ENCODE results near the gene DOCK1.

Gene DOCK1

DNA sequence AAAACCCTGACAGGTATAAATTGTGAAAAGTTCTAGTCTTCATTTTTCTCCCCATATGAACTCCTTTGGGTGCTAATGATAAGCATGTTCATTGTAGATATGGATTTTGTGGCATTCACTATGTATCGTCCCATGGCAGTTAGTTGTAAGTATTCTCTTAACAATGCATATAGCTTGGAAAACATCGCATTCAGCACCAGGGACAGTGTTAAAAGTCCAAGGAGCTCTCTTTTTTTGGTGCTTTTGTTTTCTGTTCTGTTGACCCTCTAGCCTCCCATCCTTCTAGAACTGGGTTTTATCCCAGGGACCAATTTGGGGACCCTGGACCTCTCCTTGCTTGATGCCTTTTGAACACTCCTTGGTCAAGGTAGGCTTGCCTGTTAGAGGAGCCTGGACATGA lies 253.4 kb downstream of the DOCK1 start:
- H3K4me3 ChIP-seq (ENCODE audit: low read length): no peak overlapping the region
- no peaks in the 10 kb centered on the region for H3K27me3 ChIP-seq (ENCODE audit: control insufficient read depth, insufficient read depth, low read length)
- no peak overlapping the region for H3K9ac ChIP-seq (ENCODE audit: low read length)
- no peaks in the 10 kb centered on the region for H3K4me1 ChIP-seq (ENCODE audit: control insufficient read depth, insufficient read depth, low read length)
- H3K9me3 ChIP-seq (ENCODE audit: control insufficient read depth, low read length): no peaks in the 10 kb centered on the region
- no peaks in the 10 kb centered on the region for H3K36me3 ChIP-seq (ENCODE audit: control insufficient read depth, insufficient read depth, low read length)

- H3K4me1 ChIP-seq (ENCODE audit: control insufficient read depth, insufficient read depth, low read length): no peaks in the 10 kb centered on the region
- H3K27me3 ChIP-seq (ENCODE audit: control insufficient read depth, insufficient read depth, low read length): no peaks in the 10 kb centered on the region
- H3K9me3 ChIP-seq (ENCODE audit: control insufficient read depth, low read length): no peaks in the 10 kb centered on the region
- no peak overlapping the region for H3K4me3 ChIP-seq (ENCODE audit: low read length)
- H3K9ac ChIP-seq (ENCODE audit: low read length): no peak overlapping the region
- no peaks in the 10 kb centered on the region for H3K36me3 ChIP-seq (ENCODE audit: control insufficient read depth, insufficient read depth, low read length)
These were observed 254.5 kb downstream of the DOCK1 start for GRCh38 chr10:127159648-127160245.

DNA sequence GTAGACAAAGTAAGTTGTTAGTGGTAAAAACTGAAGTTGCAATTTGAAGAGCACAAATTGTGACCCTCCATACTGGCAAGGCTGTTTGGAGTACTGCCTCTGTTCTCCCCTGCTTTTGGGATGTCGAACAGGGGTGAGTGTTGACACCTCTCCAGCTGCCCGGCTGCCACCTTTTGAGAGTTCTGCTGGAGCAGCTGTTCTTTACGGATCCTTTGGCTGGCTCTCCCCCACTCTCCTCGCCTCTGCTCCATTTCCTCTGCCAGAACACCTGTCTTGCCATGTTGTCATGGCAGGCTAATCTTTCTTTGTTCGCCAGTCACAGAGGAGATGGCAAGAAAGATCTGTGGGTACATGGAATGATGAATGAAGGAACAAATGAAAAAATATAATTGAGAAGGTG lies 256.3 kb downstream of the DOCK1 start:
- no peaks in the 10 kb centered on the region for H3K4me1 ChIP-seq (ENCODE audit: control insufficient read depth, insufficient read depth, low read length)
- H3K36me3 ChIP-seq (ENCODE audit: control insufficient read depth, insufficient read depth, low read length): no peaks in the 10 kb centered on the region
- H3K27me3 ChIP-seq (ENCODE audit: control insufficient read depth, insufficient read depth, low read length): no peaks in the 10 kb centered on the region
- no peaks in the 10 kb centered on the region for H3K9me3 ChIP-seq (ENCODE audit: control insufficient read depth, low read length)
- H3K4me3 ChIP-seq (ENCODE audit: low read length): no peak overlapping the region
- H3K9ac ChIP-seq (ENCODE audit: low read length): no peak overlapping the region

DNA sequence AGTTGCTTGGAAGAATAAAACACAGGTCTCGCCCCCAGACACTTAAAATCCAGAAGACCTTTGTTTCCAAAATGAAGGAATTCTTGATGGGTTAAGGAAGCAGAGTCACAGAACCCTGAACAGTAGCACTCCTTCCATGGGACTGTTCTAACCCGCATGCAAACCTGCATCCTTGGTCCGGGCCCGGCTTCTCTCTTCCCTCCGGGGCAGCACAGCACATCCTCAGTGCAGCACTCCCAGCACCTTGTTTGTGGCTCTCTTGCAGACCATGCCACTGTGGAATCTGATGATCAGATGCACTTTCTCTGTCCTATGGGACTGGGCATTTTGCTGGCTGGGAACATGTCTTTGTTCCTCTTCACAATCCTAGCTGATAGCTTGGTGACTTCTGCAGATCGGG lies 257.6 kb downstream of the DOCK1 start:
- no peaks in the 10 kb centered on the region for H3K36me3 ChIP-seq (ENCODE audit: control insufficient read depth, insufficient read depth, low read length)
- H3K27me3 ChIP-seq (ENCODE audit: control insufficient read depth, insufficient read depth, low read length): no peaks in the 10 kb centered on the region
- H3K4me3 ChIP-seq (ENCODE audit: low read length): no peak overlapping the region
- no peaks in the 10 kb centered on the region for H3K9me3 ChIP-seq (ENCODE audit: control insufficient read depth, low read length)
- no peak overlapping the region for H3K9ac ChIP-seq (ENCODE audit: low read length)
- no peaks in the 10 kb centered on the region for H3K4me1 ChIP-seq (ENCODE audit: control insufficient read depth, insufficient read depth, low read length)

DNA sequence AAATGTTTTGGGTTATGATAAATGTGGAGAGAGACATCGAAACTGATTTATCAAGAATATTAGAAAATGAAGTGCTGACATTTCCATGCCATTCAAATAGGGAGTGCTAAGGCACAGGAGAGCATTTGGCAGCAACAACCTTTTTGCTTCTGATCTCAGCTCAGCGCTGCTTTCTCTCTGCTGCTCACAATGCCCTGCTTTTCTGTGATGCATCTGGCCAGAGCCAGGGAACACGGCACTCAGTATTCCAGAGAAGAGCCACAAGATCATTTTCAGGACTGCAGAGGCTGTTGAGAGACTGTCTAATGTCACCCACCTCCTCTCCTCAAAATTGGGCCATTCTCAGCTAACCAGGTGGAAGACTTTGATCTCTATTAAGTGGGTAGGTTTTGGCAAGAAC lies 263.0 kb downstream of the DOCK1 start:
- H3K4me3 ChIP-seq (ENCODE audit: low read length): no peak overlapping the region
- H3K4me1 ChIP-seq (ENCODE audit: control insufficient read depth, insufficient read depth, low read length): no peaks in the 10 kb centered on the region
- no peaks in the 10 kb centered on the region for H3K36me3 ChIP-seq (ENCODE audit: control insufficient read depth, insufficient read depth, low read length)
- no peaks in the 10 kb centered on the region for H3K27me3 ChIP-seq (ENCODE audit: control insufficient read depth, insufficient read depth, low read length)
- H3K9ac ChIP-seq (ENCODE audit: low read length): no peak overlapping the region
- H3K9me3 ChIP-seq (ENCODE audit: control insufficient read depth, low read length): no peaks in the 10 kb centered on the region

- Histone ChIP-seq H3K9me3 (ENCODE audit: control insufficient read depth, low read length) (no peaks in the 10 kb centered on the region), H3K27me3 (ENCODE audit: control insufficient read depth, insufficient read depth, low read length) (no peaks in the 10 kb centered on the region), H3K36me3 (ENCODE audit: control insufficient read depth, insufficient read depth, low read length) (no peaks in the 10 kb centered on the region), H3K4me3 (ENCODE audit: low read length) (no peak overlapping the region), H3K4me1 (ENCODE audit: control insufficient read depth, insufficient read depth, low read length) (no peaks in the 10 kb centered on the region), H3K9ac (ENCODE audit: low read length) (no peak overlapping the region)
These were observed 269.6 kb downstream of the DOCK1 start for GRCh38 chr10:127174866-127175265.

DNA sequence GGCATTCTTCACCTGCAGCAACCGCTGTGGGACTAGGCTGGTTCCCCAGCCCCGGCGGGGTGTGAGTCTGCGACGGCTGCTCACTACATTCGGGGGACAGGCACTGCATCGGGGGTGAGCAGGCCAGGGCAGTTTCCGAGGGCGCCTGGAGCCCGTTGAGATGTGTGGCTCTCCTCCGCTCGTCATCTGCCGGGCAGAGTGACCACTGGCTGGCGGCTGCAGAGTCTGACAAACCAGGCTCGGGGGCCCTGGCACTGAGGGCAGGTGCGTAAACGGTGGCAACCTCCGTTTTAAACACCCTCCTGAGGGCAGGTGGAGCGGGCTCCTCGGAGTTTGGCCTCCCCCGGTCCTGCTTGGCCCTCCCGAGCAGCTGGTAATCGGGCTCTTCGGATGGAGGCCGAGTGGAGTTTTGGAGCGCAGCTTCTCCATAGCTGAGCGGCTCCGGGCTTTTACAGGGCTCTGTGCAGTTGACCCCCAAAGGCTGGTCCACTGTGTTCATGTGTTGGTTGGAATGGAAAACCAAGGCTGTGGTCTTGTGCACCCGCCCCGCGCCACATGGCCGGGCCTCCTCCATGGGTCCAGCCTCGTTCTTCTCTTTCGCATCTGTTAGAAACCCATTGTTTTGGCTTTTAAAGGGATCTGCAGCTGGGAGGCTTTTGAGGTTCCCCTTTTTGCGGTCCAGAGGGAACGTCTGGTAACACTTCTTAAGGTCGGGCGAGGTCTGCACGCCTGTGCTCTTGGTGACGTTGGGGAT lies 270.3 kb downstream of the DOCK1 start:
- Histone ChIP-seq H3K36me3 (ENCODE audit: control insufficient read depth, insufficient read depth, low read length) (no peaks in the 10 kb centered on the region), H3K4me1 (ENCODE audit: control insufficient read depth, insufficient read depth, low read length) (no peaks in the 10 kb centered on the region), H3K27me3 (ENCODE audit: control insufficient read depth, insufficient read depth, low read length) (no peaks in the 10 kb centered on the region), H3K9ac (ENCODE audit: low read length) (no peak overlapping the region), H3K4me3 (ENCODE audit: low read length) (no peak overlapping the region), H3K9me3 (ENCODE audit: control insufficient read depth, low read length) (no peaks in the 10 kb centered on the region)

DNA sequence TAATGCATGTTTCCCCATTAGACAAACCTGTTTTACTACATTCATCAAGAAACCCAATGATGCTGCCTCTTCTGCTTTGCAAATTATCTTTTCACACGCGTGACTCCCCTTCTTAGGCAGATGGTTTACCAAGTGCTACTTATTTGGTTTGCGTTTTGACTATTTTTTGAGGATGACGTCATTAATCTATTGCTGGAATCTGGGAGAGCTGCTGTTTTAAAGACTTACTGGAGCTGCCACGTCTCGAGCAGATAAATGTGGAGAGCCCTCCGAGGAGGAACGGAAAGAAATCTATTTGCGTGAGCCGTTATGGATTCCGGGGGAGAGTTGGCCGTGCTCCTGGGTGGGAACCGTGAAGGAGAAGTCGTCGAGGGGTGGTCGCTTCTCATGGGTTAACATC lies 271.4 kb downstream of the DOCK1 start:
- H3K4me1 ChIP-seq (ENCODE audit: control insufficient read depth, insufficient read depth, low read length): no peaks in the 10 kb centered on the region
- no peaks in the 10 kb centered on the region for H3K36me3 ChIP-seq (ENCODE audit: control insufficient read depth, insufficient read depth, low read length)
- no peaks in the 10 kb centered on the region for H3K27me3 ChIP-seq (ENCODE audit: control insufficient read depth, insufficient read depth, low read length)
- H3K4me3 ChIP-seq (ENCODE audit: low read length): no peak overlapping the region
- no peaks in the 10 kb centered on the region for H3K9me3 ChIP-seq (ENCODE audit: control insufficient read depth, low read length)
- H3K9ac ChIP-seq (ENCODE audit: low read length): no peak overlapping the region

DNA sequence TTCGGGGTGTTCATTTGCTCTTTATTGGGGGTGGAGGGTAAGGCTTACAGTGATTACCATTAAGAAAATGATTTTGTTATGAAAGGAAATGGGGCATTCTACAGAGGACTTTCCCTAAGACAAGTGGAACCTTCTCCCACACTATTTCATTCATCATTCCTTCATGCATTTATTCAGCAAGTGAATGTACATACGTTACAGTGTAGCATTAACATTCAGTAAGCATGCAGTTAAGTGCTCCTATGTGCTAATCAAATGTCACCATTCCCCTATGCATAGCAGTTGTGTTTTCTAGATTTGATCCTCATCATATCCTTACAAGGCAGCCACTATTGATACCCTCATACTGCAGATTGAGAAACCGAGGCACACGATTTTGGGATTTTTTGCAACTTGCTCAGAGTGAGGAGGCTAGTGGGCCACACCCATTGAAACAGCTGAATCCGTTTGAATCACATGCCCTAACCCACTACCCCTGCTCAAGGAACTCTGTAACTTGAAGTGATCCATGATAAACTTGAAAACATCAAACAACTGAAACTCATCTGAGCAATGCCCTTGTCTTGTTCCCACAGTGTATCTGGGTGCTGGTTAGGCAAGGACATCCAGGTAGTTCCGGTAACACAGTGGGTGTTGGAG lies 274.5 kb downstream of the DOCK1 start:
- Histone ChIP-seq H3K9me3 (ENCODE audit: control insufficient read depth, low read length) (no peaks in the 10 kb centered on the region), H3K36me3 (ENCODE audit: control insufficient read depth, insufficient read depth, low read length) (no peaks in the 10 kb centered on the region), H3K27me3 (ENCODE audit: control insufficient read depth, insufficient read depth, low read length) (no peaks in the 10 kb centered on the region), H3K4me3 (ENCODE audit: low read length) (no peak overlapping the region), H3K9ac (ENCODE audit: low read length) (no peak overlapping the region), H3K4me1 (ENCODE audit: control insufficient read depth, insufficient read depth, low read length) (no peaks in the 10 kb centered on the region)

GRCh38 chr10:127182161-127182560 lies 276.9 kb downstream of the DOCK1 start:
- Histone ChIP-seq H3K27me3 (ENCODE audit: control insufficient read depth, insufficient read depth, low read length) (no peaks in the 10 kb centered on the region), H3K4me1 (ENCODE audit: control insufficient read depth, insufficient read depth, low read length) (no peaks in the 10 kb centered on the region), H3K9me3 (ENCODE audit: control insufficient read depth, low read length) (no peaks in the 10 kb centered on the region), H3K9ac (ENCODE audit: low read length) (no peak overlapping the region), H3K36me3 (ENCODE audit: control insufficient read depth, insufficient read depth, low read length) (no peaks in the 10 kb centered on the region), H3K4me3 (ENCODE audit: low read length) (no peak overlapping the region)

DNA sequence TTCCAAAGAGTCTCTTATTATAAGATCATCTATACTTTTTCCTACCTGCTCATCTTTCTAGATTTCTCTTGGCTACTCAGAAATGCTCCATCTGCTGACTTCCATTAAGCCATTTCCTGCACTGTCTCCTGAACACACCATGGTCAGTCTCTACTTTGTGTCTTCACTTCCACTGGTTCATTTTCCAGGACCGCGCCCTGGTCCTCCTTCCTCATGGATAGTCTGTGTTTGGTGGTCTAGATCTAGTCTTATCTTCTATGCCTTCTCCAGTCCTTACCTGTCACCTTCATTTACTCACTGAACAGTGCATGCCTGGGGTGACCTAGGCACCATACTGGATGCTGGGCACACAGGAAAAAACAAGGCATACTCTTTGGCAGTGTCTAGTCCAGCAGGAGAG lies 279.4 kb downstream of the DOCK1 start:
- no peaks in the 10 kb centered on the region for H3K4me1 ChIP-seq (ENCODE audit: control insufficient read depth, insufficient read depth, low read length)
- no peaks in the 10 kb centered on the region for H3K27me3 ChIP-seq (ENCODE audit: control insufficient read depth, insufficient read depth, low read length)
- H3K9me3 ChIP-seq (ENCODE audit: control insufficient read depth, low read length): no peaks in the 10 kb centered on the region
- no peak overlapping the region for H3K4me3 ChIP-seq (ENCODE audit: low read length)
- H3K36me3 ChIP-seq (ENCODE audit: control insufficient read depth, insufficient read depth, low read length): no peaks in the 10 kb centered on the region
- no peak overlapping the region for H3K9ac ChIP-seq (ENCODE audit: low read length)

GRCh38 chr10:127186813-127187212 lies 281.6 kb downstream of the DOCK1 start:
- Histone ChIP-seq H3K36me3 (ENCODE audit: control insufficient read depth, insufficient read depth, low read length) (no peaks in the 10 kb centered on the region), H3K9me3 (ENCODE audit: control insufficient read depth, low read length) (no peaks in the 10 kb centered on the region), H3K4me3 (ENCODE audit: low read length) (no peak overlapping the region), H3K27me3 (ENCODE audit: control insufficient read depth, insufficient read depth, low read length) (no peaks in the 10 kb centered on the region), H3K4me1 (ENCODE audit: control insufficient read depth, insufficient read depth, low read length) (no peaks in the 10 kb centered on the region), H3K9ac (ENCODE audit: low read length) (no peak overlapping the region)
